HG03060 (cell line): ENCODE data around the gene LEAP2.

ENCODE experiments used
- ATAC-seq: cut with Tn5 transposase; IDR thresholded peaks from one replicate; pipeline ENCODE4 v1.9.1; 2021; ENCODE audit warnings: low read depth, moderate number of reproducible peaks; ENCODE audit not compliant: unreplicated experiment

The LEAP2 gene

GRCh38 chr5:132873119-132873929, at the start of gene LEAP2:
TSS of gene LEAP2 (plus strand) at chr5:132873668. CDS start at chr5:132873695, 27 bp downstream.
- no peak for ATAC-seq

GRCh38 chr5:132824426-132824825, 49.0 kb upstream of the LEAP2 start:
- ATAC-seq, result no peak

GRCh38 chr5:132825033-132825833, 48.2 kb upstream of the LEAP2 start:
- no peak for ATAC-seq

- no peak for ATAC-seq
Observed at GRCh38 chr5:132825834-132826391, 47.6 kb upstream of the LEAP2 start.

GRCh38 chr5:132826424-132827082, 46.9 kb upstream of the LEAP2 start:
- no peak for ATAC-seq

GRCh38 chr5:132827943-132828673, 45.4 kb upstream of the LEAP2 start:
- ATAC-seq, result no peak

GRCh38 chr5:132828846-132829494, 44.5 kb upstream of the LEAP2 start:
- ATAC-seq, result no peak

GRCh38 chr5:132829742-132830435, 43.6 kb upstream of the LEAP2 start:
- ATAC-seq, result no peak

GRCh38 chr5:132830436-132831094, 42.9 kb upstream of the LEAP2 start, which contains the start of gene SHROOM1:
TSS of gene SHROOM1 (minus strand) at chr5:132830647. CDS start at chr5:132826140, 4,507 bp downstream.
- ATAC-seq, result no peak

GRCh38 chr5:132831095-132831860, 42.2 kb upstream of the LEAP2 start:
- ATAC-seq, result no peak

- no peak for ATAC-seq
Observed at GRCh38 chr5:132832612-132833011, 40.9 kb upstream of the LEAP2 start.

- no peak for ATAC-seq
Observed at GRCh38 chr5:132834057-132834456, 39.4 kb upstream of the LEAP2 start.

- no peak for ATAC-seq
Observed at GRCh38 chr5:132836852-132837251, 36.6 kb upstream of the LEAP2 start.

GRCh38 chr5:132837868-132838267, 35.6 kb upstream of the LEAP2 start:
- no peak for ATAC-seq

GRCh38 chr5:132838516-132839282, 34.8 kb upstream of the LEAP2 start:
- ATAC-seq, result no peak

- ATAC-seq, result no peak
Observed at GRCh38 chr5:132839426-132840301, 33.8 kb upstream of the LEAP2 start.
